SK-N-SH (cell line): ENCODE data around the gene UBTD1. TPM values are rescaled to one million over a fixed set of nuclear protein-coding genes. Genes with fewer than 3 reads are reported as not detected.

Experiments
- CTCF ChIA-PET: fragments of 300-600, 350-600 bp; formaldehyde crosslinking; extraction: SDS; loops from one replicate; lab custom pipeline; 2021; lab: Yijun Ruan, JAX
- POLR2A ChIA-PET: fragments of 350-600 bp; sonication (Branson Sonifier 250); formaldehyde crosslinking; extraction: SDS; loops from one replicate; lab custom pipeline; 2020; ENCODE audit warnings: antibody characterized with exemption, inconsistent platforms; lab: Yijun Ruan, JAX
- DNase-seq: peaks from one replicate; pipeline ENCODE4 v3.0.0; 2012
- H2AFZ ChIP-seq: fragments of 200-600 bp; sonication (generic); 2 replicates; pipeline ENCODE4 v1.8.1; 2016; ENCODE audit warnings: antibody characterized with exemption, mild to moderate bottlenecking, low read depth
- H3F3A ChIP-seq: fragments of 200-600 bp; sonication (generic); replicated peaks from 2 replicates; pipeline ENCODE3; 2016; ENCODE audit warnings: antibody characterized with exemption, mild to moderate bottlenecking; ENCODE audit not compliant: insufficient read depth
- H3K27ac ChIP-seq, 2 experiments: fragments of 200-500 bp in 1 of 2; fragments of 200-600 bp in 1 of 2; sonication (Bioruptor generic) in 1 of 2; sonication (generic), shearing (Covaris generic) in 1 of 2; 2 replicates each; pipeline versions ENCODE4 v1.5.1 to v1.6.1; 2014 to 2016; ENCODE audit warnings: low read depth in 2 of 2, inconsistent platforms in 1 of 2, low read length in 1 of 2, mild to moderate bottlenecking in 1 of 2, mixed read lengths in 1 of 2
- H3K27me3 ChIP-seq: fragments of 200-600 bp; sonication (generic), shearing (Covaris generic); 2 replicates; pipeline ENCODE4 v1.6.1; 2016; ENCODE audit warnings: mixed run types; ENCODE audit not compliant: insufficient read depth
- H3K36me3 ChIP-seq, 2 experiments: fragments of 200-500 bp in 1 of 2; fragments of 200-600 bp in 1 of 2; sonication (Bioruptor generic) in 1 of 2; sonication (generic) in 1 of 2; replicated peaks in 1 of 2; 2 replicates each; pipeline versions ENCODE3 to v1.5.1; 2014 to 2016; ENCODE audit warnings: low read length in 1 of 2, mild to moderate bottlenecking in 1 of 2; ENCODE audit not compliant: insufficient read depth in 2 of 2, control insufficient read depth in 1 of 2
- H3K4me1 ChIP-seq, 2 experiments: fragments of 200-500 bp in 1 of 2; fragments of 200-600 bp in 1 of 2; sonication (Bioruptor generic) in 1 of 2; sonication (generic), shearing (Covaris generic) in 1 of 2; 2 replicates each; pipeline versions ENCODE4 v1.5.1 to v1.6.1; 2014 to 2016; ENCODE audit warnings: low read depth in 1 of 2, low read length in 1 of 2, mixed run types in 1 of 2; ENCODE audit not compliant: insufficient read depth in 2 of 2, control insufficient read depth in 1 of 2
- H3K4me2 ChIP-seq: fragments of 200-600 bp; sonication (generic), shearing (Covaris generic); 2 replicates; pipeline ENCODE4 v1.6.1; 2017; ENCODE audit warnings: mixed run types
- H3K4me3 ChIP-seq, 2 experiments: fragments of 200-500 bp in 1 of 2; fragments of 200-600 bp in 1 of 2; sonication (Bioruptor generic) in 1 of 2; sonication (generic), shearing (Covaris generic) in 1 of 2; 2 replicates each; pipeline versions ENCODE4 v1.5.1 to v1.8.1; 2014 to 2016; ENCODE audit warnings: low read depth in 2 of 2, inconsistent platforms in 1 of 2, low read length in 1 of 2, mild to moderate bottlenecking in 1 of 2, mixed read lengths in 1 of 2, moderate library complexity in 1 of 2
- H3K79me2 ChIP-seq: fragments of 200-600 bp; sonication (generic); 2 replicates; pipeline ENCODE4 v1.8.1; 2017; ENCODE audit warnings: mild to moderate bottlenecking; ENCODE audit not compliant: insufficient read depth
- H3K9ac ChIP-seq: fragments of 200-600 bp; sonication (generic); 2 replicates; pipeline ENCODE4 v1.6.1; 2017; ENCODE audit warnings: mixed run types
- H3K9me2 ChIP-seq: fragments of 200-600 bp; sonication (generic); 2 replicates; pipeline ENCODE4 v1.6.1; 2017; ENCODE audit warnings: mixed run types
- H3K9me3 ChIP-seq: fragments of 200-600 bp; sonication (generic); 2 replicates; pipeline ENCODE4 v1.6.1; 2017; ENCODE audit warnings: mixed run types, mild to moderate bottlenecking, moderate library complexity
- H4K20me1 ChIP-seq: fragments of 200-600 bp; sonication (generic); 2 replicates; pipeline ENCODE4 v1.6.1; 2017; ENCODE audit warnings: mild to moderate bottlenecking, mixed run types; ENCODE audit not compliant: insufficient read depth
- ELF1 ChIP-seq: IDR thresholded peaks from 2 replicates; pipeline ENCODE4 v1.4.0; 2012
- EP300 ChIP-seq, 2 experiments: IDR thresholded peaks; 2 replicates each; pipeline versions ENCODE4 v1.4.0 to v1.6.1; 2012; ENCODE audit warnings: borderline replicate concordance in 1 of 2, low read depth in 1 of 2, low read length in 1 of 2
- GATA2 ChIP-seq: sonication (generic); formaldehyde crosslinking; IDR thresholded peaks from 2 replicates; pipeline ENCODE4 v1.5.0; 2020; ENCODE audit warnings: mild to moderate bottlenecking, missing genetic modification reagents
- MXI1 ChIP-seq: IDR thresholded peaks from 2 replicates; pipeline ENCODE4 v1.6.1; 2012; ENCODE audit warnings: mild to moderate bottlenecking, low read depth, low read length, improper control_type of control experiment
- NFIC ChIP-seq: IDR thresholded peaks from 2 replicates; pipeline ENCODE4 v1.4.0; 2012; ENCODE audit warnings: borderline replicate concordance
- PBX3 ChIP-seq: IDR thresholded peaks from 2 replicates; pipeline ENCODE4; 2012
- REST ChIP-seq: IDR thresholded peaks from 2 replicates; pipeline ENCODE4 v1.6.1; 2012; ENCODE audit warnings: mild to moderate bottlenecking, low read depth, low read length, moderate library complexity
- RFX5 ChIP-seq: IDR thresholded peaks from 2 replicates; pipeline ENCODE4 v1.6.1; 2012; ENCODE audit warnings: mild to moderate bottlenecking, improper control_type of control experiment, low read length
- TCF12 ChIP-seq: IDR thresholded peaks from 2 replicates; pipeline ENCODE4 v1.4.0; 2012
- TEAD4 ChIP-seq: IDR thresholded peaks from 2 replicates; pipeline ENCODE4 v1.4.0; 2012; ENCODE audit warnings: mild to moderate bottlenecking, borderline replicate concordance; ENCODE audit not compliant: insufficient read depth
- USF1 ChIP-seq: IDR thresholded peaks from 2 replicates; pipeline ENCODE4 v1.4.0; 2012; ENCODE audit warnings: low read depth, borderline replicate concordance
- USF2 ChIP-seq: fragments of 150-350 bp; IDR thresholded peaks from 2 replicates; pipeline ENCODE4 v1.6.1; 2017; ENCODE audit warnings: antibody characterized with exemption, low read length, low read depth, borderline replicate concordance
- ZBTB33 ChIP-seq: IDR thresholded peaks from 2 replicates; pipeline ENCODE4 v1.4.0; 2012; ENCODE audit warnings: low read depth, borderline replicate concordance
- WGBS: methylation state at CpG from one replicate; pipeline ENCODE4 v1.1.6; 2017; ENCODE audit warnings: low lambda C conversion rate; 5-methylcytosine and 5-hydroxymethylcytosine counted together
- polyA plus RNA-seq, 3 experiments: library from polyadenylated mRNA; depleted of rRNA; stranded (reverse); fragments of >200 nt; gene quantifications; 2 replicates each; pipeline ENCODE4 v1.2.3, GENCODE V29; 2012

The UBTD1 gene
- polyA plus RNA-seq, 1 of the 3 experiments (the other 2 are of a cell fraction): 38.8 TPM

GRCh38 chr10:97549587-97550322 lies 51.0 kb downstream of the UBTD1 start:
- peak; percentile 56 for DNase-seq
- no peak overlapping the region for H3K4me3 ChIP-seq
- no peaks in the 10 kb centered on the region for H3K9me2 ChIP-seq
- H3K79me2 ChIP-seq: peaks cover 44% of the 10 kb centered on the region
- no peak for TF ChIP-seq EP300 (IDR thresholded peaks at IDR 0.05; ENCODE audit: borderline replicate concordance in 1 of 2, low read depth in 1 of 2, low read length in 1 of 2)
- TF ChIP-seq MXI1: 0 out of 2 replicates have a peak, but pooled peaks have one; percentile 19
- no peak for TF ChIP-seq TEAD4
- TF ChIP-seq NFIC: no peak
- no peak for TF ChIP-seq ZBTB33
- TF ChIP-seq ELF1: no peak
- no peak for TF ChIP-seq GATA2
- no peak for TF ChIP-seq PBX3
- TF ChIP-seq TCF12: no peak
- H3K27ac ChIP-seq: peak overlapping the region; percentile 31 to 73; a peak in 3 of 4 replicates
- no peaks in the 10 kb centered on the region for H4K20me1 ChIP-seq
- peaks cover 21 to 27% of the 10 kb centered on the region in 2 experiments; a peak in 3 of 4 replicates for H3K4me1 ChIP-seq
- ChIA-PET CTCF (interaction anchor here (6.1 to 8.4 kb wide), 4 partner anchors 9 to 85 kb away, joined by 53 to 132 read pairs (median 62); partner anchors contain the start of gene ANKRD2), POLR2A (interaction anchor here (0.6 to 1.0 kb wide), 3 partner anchors 51 to 97 kb away, joined by 3 to 5 read pairs (median 3); partner anchors contain the start of genes MMS19 and UBTD1)
- H3K9ac ChIP-seq: 0 out of 2 replicates have a peak overlapping the region, but pooled peaks have one; percentile 26
- H3K27me3 ChIP-seq: no peaks in the 10 kb centered on the region
- no peaks in the 10 kb centered on the region for H3F3A ChIP-seq
- WGBS: 78% methylated on average over 9 of the region's 13 CpGs
- no peaks in the 10 kb centered on the region for H3K36me3 ChIP-seq
- peak overlapping the region; percentile 41; the same call in 1 of the 2 replicates for H3K4me2 ChIP-seq
- no peaks in the 10 kb centered on the region for H3K9me3 ChIP-seq
- no peak overlapping the region for H2AFZ ChIP-seq

- Histone ChIP-seq H3K36me3 (no peaks in the 10 kb centered on the region), H3K79me2 (peaks cover 44% of the 10 kb centered on the region), H3K27me3 (no peaks in the 10 kb centered on the region), H3K9me2 (no peaks in the 10 kb centered on the region), H3K4me2 (no peak overlapping the region), H3F3A (no peaks in the 10 kb centered on the region), H3K27ac (peak overlapping the region in 1 of 2 experiments; percentile 73; a peak in 2 of 4 replicates), H3K9me3 (no peaks in the 10 kb centered on the region), H4K20me1 (no peaks in the 10 kb centered on the region), H3K9ac (no peak overlapping the region), H3K4me1 (peaks cover 21 to 27% of the 10 kb centered on the region in 2 experiments; a peak in 3 of 4 replicates), H2AFZ (no peak overlapping the region), H3K4me3 (no peak overlapping the region)
- POLR2A ChIA-PET: interaction anchor here (0.6 to 1.0 kb wide), 3 partner anchors 52 to 98 kb away, joined by 3 to 5 read pairs (median 3); partner anchors contain the start of genes MMS19 and UBTD1
- CTCF ChIA-PET: interaction anchor here (6.1 to 8.4 kb wide), 4 partner anchors 10 to 86 kb away, joined by 53 to 132 read pairs (median 62); partner anchors contain the start of gene ANKRD2
- DNase-seq: no peak
- 94% methylated on average over 10 of the region's 10 CpGs for WGBS
- TF ChIP-seq NFIC (no peak), RFX5 (no peak), USF2 (no peak), REST (no peak), USF1 (no peak)
Observed at GRCh38 chr10:97550336-97551149, 51.8 kb downstream of the UBTD1 start.
